ENCODE data around the gene ATP6V1C2. TPM values are rescaled to one million over a fixed set of nuclear protein-coding genes. Genes with fewer than 3 reads are reported as not detected.
"Not testable (repeated sequence)": the region's sequence is repeated elsewhere in the genome, so short reads cannot be mapped to it uniquely, and the experiment has no call there.

ATP6V1C2 gene
- total RNA-seq, 1 donor from 2014 or later, result 56.8 TPM

DNA sequence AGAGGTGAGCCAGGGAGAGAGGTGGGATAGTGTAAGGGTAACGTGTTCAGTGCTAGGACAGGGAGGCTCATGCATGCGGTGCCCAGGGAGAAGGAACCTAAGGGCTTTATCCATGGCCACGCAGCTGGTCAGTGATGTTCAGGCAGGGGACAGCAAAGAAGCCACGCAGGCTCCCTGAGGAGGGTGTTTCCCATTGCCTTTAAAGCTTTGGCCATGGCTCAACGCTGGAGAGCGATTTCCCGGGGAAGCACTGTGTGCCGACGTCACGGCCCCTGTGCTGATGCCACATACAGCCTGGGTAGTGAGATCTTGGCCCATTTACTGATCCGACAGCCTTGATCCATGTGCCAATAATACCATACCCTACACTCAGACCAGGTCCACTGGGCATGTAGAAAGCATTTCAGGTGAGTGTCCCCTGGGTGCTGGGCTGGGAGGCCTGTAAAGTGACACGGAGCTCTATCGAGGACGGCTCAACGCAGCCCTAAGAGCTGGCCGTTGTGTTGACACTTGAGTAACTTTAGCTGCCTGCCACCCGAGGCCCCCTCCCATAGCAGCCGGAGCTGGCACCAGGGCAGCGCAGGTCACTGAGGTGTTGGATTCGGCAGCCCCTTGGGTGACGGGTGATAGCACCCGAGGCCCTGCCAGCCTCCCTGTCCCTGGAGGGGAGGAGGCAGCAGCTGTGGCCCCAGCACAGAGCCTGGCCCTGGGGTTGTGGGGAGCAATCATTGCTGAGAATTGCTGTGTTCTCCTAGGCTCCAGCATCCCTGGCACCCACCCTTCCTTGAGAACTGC lies 49.7 kb downstream of the ATP6V1C2 start:
- no peak for DNase-seq

DNA sequence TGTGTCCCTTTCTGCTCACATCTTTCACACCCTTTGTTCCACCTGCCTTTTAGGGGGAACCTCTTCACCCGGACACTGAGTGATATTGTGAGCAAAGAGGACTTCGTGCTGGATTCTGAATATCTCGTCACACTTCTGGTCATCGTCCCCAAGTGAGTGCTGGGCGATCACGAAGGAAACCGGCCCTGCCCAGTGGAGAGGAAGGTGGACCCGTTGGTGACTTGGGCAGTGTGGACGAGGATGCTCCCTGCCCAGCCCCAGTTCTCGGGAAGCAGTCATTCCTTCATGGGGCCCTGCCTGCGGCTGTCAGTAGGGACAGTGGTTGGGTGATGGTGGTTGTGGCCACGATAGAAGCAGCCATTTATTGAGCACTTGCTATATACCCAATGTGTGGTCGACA lies 50.4 kb downstream of the ATP6V1C2 start:
- no peak for DNase-seq

GRCh38 chr2:10772201-10772867 lies 50.9 kb downstream of the ATP6V1C2 start:
- DNase-seq, result no peak

DNA sequence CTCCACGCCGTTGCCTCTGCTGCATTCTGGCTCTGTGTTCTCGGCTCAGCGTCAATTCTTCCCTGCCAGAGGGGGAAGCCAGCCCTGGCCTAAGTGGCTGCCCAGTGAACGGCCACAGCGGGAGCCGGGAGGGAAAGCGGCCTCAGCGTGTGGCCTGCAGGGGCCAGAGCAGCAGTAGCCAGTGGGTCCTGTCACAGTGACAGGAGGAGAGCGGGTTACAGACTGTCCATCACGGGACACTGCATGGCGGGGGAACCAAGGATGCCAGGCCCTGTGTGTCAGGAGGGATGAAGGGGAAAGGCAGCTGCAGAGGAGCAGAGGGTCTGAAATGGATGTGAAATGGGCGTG lies 51.4 kb downstream of the ATP6V1C2 start:
- DNase-seq, result no peak

DNA sequence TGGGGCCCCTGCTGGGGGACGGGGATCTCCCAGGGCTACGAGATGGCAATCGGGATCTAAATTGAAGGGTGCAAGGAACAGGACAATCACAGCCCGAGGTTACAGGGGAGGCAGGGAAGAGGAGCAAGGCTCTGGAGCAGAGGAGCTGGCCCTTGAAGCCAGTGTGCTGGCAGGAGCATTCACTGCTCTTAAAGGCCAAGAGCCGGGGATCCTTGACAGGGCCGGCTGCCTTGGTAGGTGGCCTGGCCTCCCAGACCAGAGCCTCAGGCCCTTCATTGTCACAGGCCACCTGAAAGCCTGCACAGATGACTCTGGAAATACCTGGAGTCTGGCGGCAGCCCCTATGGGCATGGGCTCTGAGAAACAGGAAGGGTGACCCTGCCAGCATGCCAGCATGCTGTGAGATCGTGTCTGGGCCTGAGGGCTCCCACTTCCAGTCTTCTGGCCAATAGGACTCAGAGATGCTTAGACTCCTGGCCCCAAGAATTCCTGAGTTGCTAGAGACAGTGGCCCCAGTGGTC lies 52.5 kb downstream of the ATP6V1C2 start:
- DNase-seq, result no peak

- no peak for DNase-seq
Measured at GRCh38 chr2:10774394-10774793, 53.0 kb downstream of the ATP6V1C2 start.

- DNase-seq, result no peak
Measured at GRCh38 chr2:10775021-10775780, 53.8 kb downstream of the ATP6V1C2 start.

DNA sequence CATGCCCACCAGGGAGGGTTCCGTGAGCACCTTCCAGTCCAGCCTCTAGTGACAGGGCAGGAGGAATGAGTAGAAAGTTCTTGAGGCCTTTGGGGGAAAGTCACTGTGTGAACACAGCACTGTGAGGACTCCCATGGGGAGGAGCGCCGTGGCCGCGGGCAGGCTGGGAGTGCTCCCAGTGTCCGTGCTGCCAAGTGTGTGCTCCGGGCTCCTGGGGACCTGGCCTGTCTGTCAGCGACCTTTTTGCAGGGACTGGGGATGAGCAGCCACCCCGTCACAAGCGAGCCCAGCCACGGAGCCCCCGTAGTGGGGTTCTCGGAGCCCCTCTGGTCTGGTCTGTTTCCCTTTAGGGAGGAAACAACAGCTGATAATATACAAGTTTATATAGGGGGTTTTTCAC lies 54.4 kb downstream of the ATP6V1C2 start:
- no peak for DNase-seq

- no peak for DNase-seq
Measured at GRCh38 chr2:10776231-10776977, 55.0 kb downstream of the ATP6V1C2 start.

- DNase-seq, result no peak
Measured at GRCh38 chr2:10777111-10777841, 55.8 kb downstream of the ATP6V1C2 start.

GRCh38 chr2:10777842-10778723 lies 56.7 kb downstream of the ATP6V1C2 start:
- no peak for DNase-seq

GRCh38 chr2:10778724-10779115 lies 57.3 kb downstream of the ATP6V1C2 start:
- DNase-seq, result no peak

DNA sequence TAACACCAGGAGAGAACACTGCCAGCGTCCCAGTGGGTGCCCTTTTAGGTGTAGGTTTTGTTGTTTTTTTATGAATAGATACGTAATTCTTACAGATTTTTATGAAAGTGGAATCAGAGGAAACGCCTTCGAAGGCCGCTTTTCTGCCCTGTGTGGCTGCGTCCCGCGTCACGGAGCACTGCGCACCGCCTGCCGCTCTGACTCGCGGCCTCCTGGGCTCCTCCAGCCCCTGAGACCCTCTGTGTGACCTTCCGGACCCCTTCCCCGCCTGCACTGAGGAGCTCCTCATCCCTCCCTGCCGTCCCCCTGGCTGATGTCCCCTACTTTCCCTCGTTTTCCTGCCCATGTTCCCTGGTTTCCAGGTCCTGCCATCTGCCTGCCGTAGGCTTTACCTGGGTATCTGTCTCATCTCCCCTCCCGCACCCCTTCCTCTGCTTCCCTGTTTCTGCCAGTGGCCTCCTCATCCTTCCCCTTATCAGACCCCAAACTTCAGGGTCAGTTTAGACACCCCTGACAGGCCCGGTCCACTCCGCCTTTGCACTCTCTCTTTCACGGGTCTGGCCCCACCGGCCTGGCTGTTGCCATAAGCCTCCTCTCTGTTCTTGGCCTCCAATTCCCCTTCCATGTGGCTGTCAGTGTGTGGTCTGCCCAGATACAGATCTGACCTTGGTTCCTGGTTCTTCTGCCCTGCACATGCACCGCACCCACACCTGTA lies 58.5 kb downstream of the ATP6V1C2 start:
- no peak for DNase-seq

DNA sequence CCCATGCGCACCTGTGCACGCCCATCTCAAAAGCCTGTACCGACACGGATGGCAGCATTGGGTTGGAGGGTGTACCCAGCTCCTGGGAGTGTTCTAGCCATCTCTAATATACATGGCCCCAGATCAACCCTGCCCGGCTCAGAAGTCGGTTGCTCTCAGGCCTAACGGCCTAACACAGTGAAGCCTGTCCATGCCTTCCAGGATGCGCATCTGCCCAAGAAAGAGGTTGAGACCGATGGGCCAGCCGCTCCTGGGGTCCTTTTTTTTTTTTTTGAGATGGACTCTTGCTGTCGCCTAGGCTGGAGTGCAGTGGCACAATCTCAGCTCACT lies 59.0 kb downstream of the ATP6V1C2 start:
- DNase-seq, result no peak

GRCh38 chr2:10780821-10781220 lies 59.4 kb downstream of the ATP6V1C2 start:
- not testable (repeated sequence) for DNase-seq

DNA sequence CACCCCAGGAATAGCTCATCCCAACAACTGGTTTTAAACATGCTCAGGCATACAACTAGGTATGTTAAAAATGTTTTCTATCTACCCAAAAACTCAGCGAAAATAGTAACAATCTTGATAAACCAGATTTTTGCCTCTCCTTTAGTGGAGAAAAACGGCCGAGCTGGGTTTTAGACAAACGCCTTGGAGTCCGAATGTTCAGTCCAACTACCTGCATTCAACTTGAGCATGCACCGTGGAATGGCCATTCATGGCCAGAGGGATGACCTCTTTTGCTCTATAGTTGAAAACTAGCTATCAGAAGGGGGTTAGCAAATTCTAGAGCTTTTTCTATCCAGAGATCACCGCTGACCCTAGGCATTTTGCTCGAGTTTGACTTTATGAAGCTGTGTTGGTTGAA lies 60.3 kb downstream of the ATP6V1C2 start:
- no peak for DNase-seq

- DNase-seq, result no peak
Measured at GRCh38 chr2:10783421-10783820, 62.0 kb downstream of the ATP6V1C2 start.

- no peak for DNase-seq
Measured at GRCh38 chr2:10784719-10785118, 63.3 kb downstream of the ATP6V1C2 start.

DNA sequence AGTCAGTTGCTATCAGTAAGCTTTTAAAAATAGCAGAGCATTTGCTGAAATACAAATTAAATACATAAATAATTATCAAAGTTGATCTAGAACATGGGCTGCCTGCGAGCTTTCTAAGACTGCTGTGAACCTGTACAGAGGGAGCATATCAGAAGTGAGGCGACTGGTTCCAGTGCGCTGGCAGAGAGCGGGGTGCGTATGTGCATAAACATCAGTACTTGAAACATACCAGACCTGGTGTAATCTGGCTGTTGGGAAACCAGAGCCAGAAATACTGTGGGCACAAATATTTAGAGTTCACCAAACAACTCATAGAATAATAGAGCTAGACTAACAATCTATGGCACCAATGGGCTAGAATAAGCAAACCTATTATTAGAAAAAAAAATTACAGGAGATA lies 63.8 kb downstream of the ATP6V1C2 start:
- no peak for DNase-seq

Measured in skin of body (tissue), 2 donors.